Liver (tissue), 9 donors: ENCODE results near the gene ATAT1. TPM values are rescaled to one million over a fixed set of nuclear protein-coding genes. Genes with fewer than 3 reads are reported as not detected.
A peak's percentile ranks its signal among the peaks of the same experiment; 100 is the strongest.

ENCODE experiments used
- DNase-seq: peaks from one replicate; pipeline ENCODE4 v3.0.0-alpha.2; 2017; ENCODE audit warnings: low spot score
- H3K27ac ChIP-seq, 2 donors: one replicate each; pipeline ENCODE4 v1.7.0; 2013; ENCODE audit warnings: inconsistent platforms in 2 of 2, low read length in 2 of 2, control low read depth in 1 of 2, low read depth in 1 of 2, mild to moderate bottlenecking in 1 of 2
- H3K27me3 ChIP-seq, 4 donors: one replicate each; pipeline versions ENCODE4 v1.6.1 to v1.7.0; 2013; ENCODE audit warnings: low read length in 3 of 4, inconsistent platforms in 1 of 4, mild to moderate bottlenecking in 1 of 4, moderate library complexity in 1 of 4; ENCODE audit not compliant: control insufficient read depth in 4 of 4, insufficient read depth in 4 of 4
- H3K36me3 ChIP-seq, 4 donors: one replicate each; pipeline versions ENCODE4 v1.6.1 to v1.7.0; 2013; ENCODE audit warnings: low read length in 3 of 4, mild to moderate bottlenecking in 3 of 4, low read depth in 1 of 4, moderate library complexity in 1 of 4; ENCODE audit not compliant: control insufficient read depth in 4 of 4, insufficient read depth in 3 of 4
- H3K4me1 ChIP-seq, 4 donors: one replicate each; pipeline versions ENCODE4 v1.6.1 to v1.7.0; 2013; ENCODE audit warnings: low read length in 3 of 4, mild to moderate bottlenecking in 3 of 4, moderate library complexity in 1 of 4; ENCODE audit not compliant: control insufficient read depth in 4 of 4, insufficient read depth in 4 of 4
- H3K4me3 ChIP-seq, 3 donors: one replicate each; pipeline versions ENCODE4 v1.6.1 to v1.7.0; 2013; ENCODE audit warnings: low read length in 3 of 3, control low read depth in 1 of 3, low read depth in 1 of 3, mild to moderate bottlenecking in 1 of 3
- H3K9ac ChIP-seq, 2 donors: one replicate each; pipeline ENCODE4 v1.7.0; 2013; ENCODE audit warnings: low read length in 2 of 2, mild to moderate bottlenecking in 2 of 2, moderate library complexity in 2 of 2, control low read depth in 1 of 2, low read depth in 1 of 2
- H3K9me3 ChIP-seq, 4 donors: one replicate each; pipeline versions ENCODE4 v1.6.1 to v1.7.0; 2013; ENCODE audit warnings: low read length in 3 of 4; ENCODE audit not compliant: control insufficient read depth in 4 of 4
- EGR1 ChIP-seq, 2 donors: IDR thresholded peaks; 2 replicates each; pipeline ENCODE4 v1.6.1; 2016 to 2018; ENCODE audit warnings: antibody characterized with exemption in 2 of 2, low read depth in 2 of 2
- FOXA1 ChIP-seq: IDR thresholded peaks from 2 replicates; pipeline ENCODE4 v1.6.1; 2016; ENCODE audit warnings: antibody characterized with exemption
- FOXA2 ChIP-seq: IDR thresholded peaks from 2 replicates; pipeline ENCODE4 v1.6.1; 2016; ENCODE audit warnings: antibody characterized with exemption
- GABPA ChIP-seq, 2 donors: IDR thresholded peaks in 1 of 2; conservative IDR thresholded peaks in 1 of 2; 2 replicates each; pipeline ENCODE4 v1.6.1; 2016; ENCODE audit warnings: antibody characterized with exemption in 2 of 2, mild to moderate bottlenecking in 1 of 2, moderate library complexity in 1 of 2
- HNF4A ChIP-seq, 2 donors: conservative IDR thresholded peaks; 2 replicates each; pipeline ENCODE4 v1.6.1; 2016; ENCODE audit warnings: antibody characterized with exemption in 2 of 2, mild to moderate bottlenecking in 2 of 2
- HNF4G ChIP-seq: IDR thresholded peaks from 2 replicates; pipeline ENCODE4 v1.6.1; 2016; ENCODE audit warnings: antibody characterized with exemption
- JUND ChIP-seq, 2 donors: IDR thresholded peaks; 2 replicates each; pipeline ENCODE4 v1.6.1; 2016; ENCODE audit warnings: antibody characterized with exemption in 2 of 2
- NR2F2 ChIP-seq: IDR thresholded peaks from 2 replicates; pipeline ENCODE4 v1.6.1; 2016; ENCODE audit warnings: antibody characterized with exemption
- RAD21 ChIP-seq, 2 donors: IDR thresholded peaks; 2 replicates each; pipeline ENCODE4 v1.6.1; 2016; ENCODE audit warnings: antibody characterized with exemption in 2 of 2, mild to moderate bottlenecking in 2 of 2
- RXRA ChIP-seq, 2 donors: IDR thresholded peaks; 2 replicates each; pipeline ENCODE4 v1.6.1; 2017 to 2018; ENCODE audit warnings: antibody characterized with exemption in 2 of 2, mild to moderate bottlenecking in 1 of 2
- SP1 ChIP-seq: IDR thresholded peaks from 2 replicates; pipeline ENCODE4 v1.6.1; 2018; ENCODE audit warnings: antibody characterized with exemption, mild to moderate bottlenecking
- TAF1 ChIP-seq: conservative IDR thresholded peaks from 2 replicates; pipeline ENCODE4 v1.6.1; 2016; ENCODE audit warnings: antibody characterized with exemption, mild to moderate bottlenecking
- YY1 ChIP-seq: IDR thresholded peaks from 2 replicates; pipeline ENCODE4 v1.6.1; 2016; ENCODE audit warnings: antibody characterized with exemption, mild to moderate bottlenecking
- WGBS: extraction: QIAGEN DNeasy Blood & Tissue Kit; methylation state at CpG from one replicate; pipeline ENCODE4 v1.1.7; 2013; 5-methylcytosine and 5-hydroxymethylcytosine counted together
- polyA plus RNA-seq, 2 donors: library from polyadenylated mRNA; stranded (reverse) in 1 of 2; unstranded in 1 of 2; fragments of 200-250 nt in 1 of 2; fragments of >200 nt in 1 of 2; fragmentation: Nextera tagmentation in 1 of 2; extraction: Ambion mirVana in 1 of 2; gene quantifications; one replicate each; pipeline versions ENCODE4 v1.2.1 to v1.2.3, GENCODE V29; 2013 to 2015
- total RNA-seq, 2 donors: library from RNA; depleted of rRNA; stranded (reverse); fragments of >200 nt; gene quantifications; one replicate each; pipeline ENCODE4 v1.2.3, GENCODE V29; 2014
- TF ChIP-seq, protein P1 (sequence below): IDR thresholded peaks from 2 replicates; pipeline ENCODE4 v1.6.1; 2016; ENCODE audit warnings: antibody characterized with exemption
- TF ChIP-seq, protein P2 (sequence below): fragments of 150-350 bp; IDR thresholded peaks from 2 replicates; pipeline ENCODE4 v1.5.1; 2017; ENCODE audit warnings: improper control_type of control experiment, low read depth, low read length; ENCODE audit not compliant: missing input control
- TF ChIP-seq, protein P3 (sequence below): IDR thresholded peaks from 2 replicates; pipeline ENCODE4 v1.6.1; 2016; ENCODE audit warnings: antibody characterized with exemption
- TF ChIP-seq, protein P4 (sequence below): IDR thresholded peaks from 2 replicates; pipeline ENCODE4 v1.6.1; 2016; ENCODE audit warnings: antibody characterized with exemption, mild to moderate bottlenecking
- TF ChIP-seq, protein P5 (sequence below): IDR thresholded peaks from 2 replicates; pipeline ENCODE4 v1.6.1; 2016; ENCODE audit warnings: antibody characterized with exemption
- donor health status: healthy.
- donor health status: healthy.
- donor health status: healthy.
- donor health status: healthy.
- donor health status: healthy.

The ATAT1 gene
- total and polyA plus RNA-seq, 4 donors = 2.1 to 5.4 (median 3.0) TPM

DNA sequence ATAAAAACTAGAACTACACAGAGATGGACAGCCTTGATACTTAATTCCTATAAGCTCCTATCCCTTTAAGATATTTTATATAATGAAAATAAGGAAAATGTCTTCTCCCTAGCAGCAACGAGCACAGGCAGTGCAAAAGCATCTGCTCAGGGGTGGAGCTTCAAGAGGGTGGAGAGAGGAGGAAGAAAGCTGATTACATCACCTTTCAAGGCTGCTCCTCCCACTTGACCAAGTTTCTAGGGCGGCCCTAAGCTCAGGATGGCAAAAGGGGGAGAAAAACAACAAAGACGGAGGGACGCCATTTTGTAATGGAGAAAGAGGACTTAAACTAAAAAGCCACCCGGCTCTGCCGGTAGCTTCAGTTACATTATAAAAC is 11.8 kb upstream of the ATAT1 start:
- DNase-seq = peak; percentile 82
- under 1% methylated on average over 6 of the region's 6 CpGs for WGBS
- H3K27ac ChIP-seq = peak overlapping the region; percentile 83 to 92
- H3K4me3 ChIP-seq = peak overlapping the region; percentile 14 to 96 (median 90)
- TF ChIP-seq FOXA1 (no peak), RAD21 (IDR thresholded peaks at IDR 0.05) (peak in 1 of 2 donors; percentile 30), HNF4G (no peak), EGR1 (IDR thresholded peaks at IDR 0.05; ENCODE audit: low read depth in 2 of 2) (peak in 1 of 2 donors; percentile 27), JUND (IDR thresholded peaks at IDR 0.05) (peak; percentile 13 to 86), GABPA (IDR thresholded peaks at IDR 0.05 in 1 of 2, conservative IDR thresholded peaks at IDR 0.05 in 1 of 2) (peak in 1 of 2 donors; percentile 69), SP1 (peak; percentile 28), YY1 (peak; percentile 99), TAF1 (peak; percentile 96), RXRA (IDR thresholded peaks at IDR 0.05) (no peak), NR2F2 (no peak), HNF4A (conservative IDR thresholded peaks at IDR 0.05) (peak in 1 of 2 donors; percentile 29), FOXA2 (no peak)
- TF ChIP-seq, protein P1, sequence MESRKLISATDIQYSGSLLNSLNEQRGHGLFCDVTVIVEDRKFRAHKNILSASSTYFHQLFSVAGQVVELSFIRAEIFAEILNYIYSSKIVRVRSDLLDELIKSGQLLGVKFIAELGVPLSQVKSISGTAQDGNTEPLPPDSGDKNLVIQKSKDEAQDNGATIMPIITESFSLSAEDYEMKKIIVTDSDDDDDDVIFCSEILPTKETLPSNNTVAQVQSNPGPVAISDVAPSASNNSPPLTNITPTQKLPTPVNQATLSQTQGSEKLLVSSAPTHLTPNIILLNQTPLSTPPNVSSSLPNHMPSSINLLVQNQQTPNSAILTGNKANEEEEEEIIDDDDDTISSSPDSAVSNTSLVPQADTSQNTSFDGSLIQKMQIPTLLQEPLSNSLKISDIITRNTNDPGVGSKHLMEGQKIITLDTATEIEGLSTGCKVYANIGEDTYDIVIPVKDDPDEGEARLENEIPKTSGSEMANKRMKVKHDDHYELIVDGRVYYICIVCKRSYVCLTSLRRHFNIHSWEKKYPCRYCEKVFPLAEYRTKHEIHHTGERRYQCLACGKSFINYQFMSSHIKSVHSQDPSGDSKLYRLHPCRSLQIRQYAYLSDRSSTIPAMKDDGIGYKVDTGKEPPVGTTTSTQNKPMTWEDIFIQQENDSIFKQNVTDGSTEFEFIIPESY = no peak
- TF ChIP-seq, protein P2, sequence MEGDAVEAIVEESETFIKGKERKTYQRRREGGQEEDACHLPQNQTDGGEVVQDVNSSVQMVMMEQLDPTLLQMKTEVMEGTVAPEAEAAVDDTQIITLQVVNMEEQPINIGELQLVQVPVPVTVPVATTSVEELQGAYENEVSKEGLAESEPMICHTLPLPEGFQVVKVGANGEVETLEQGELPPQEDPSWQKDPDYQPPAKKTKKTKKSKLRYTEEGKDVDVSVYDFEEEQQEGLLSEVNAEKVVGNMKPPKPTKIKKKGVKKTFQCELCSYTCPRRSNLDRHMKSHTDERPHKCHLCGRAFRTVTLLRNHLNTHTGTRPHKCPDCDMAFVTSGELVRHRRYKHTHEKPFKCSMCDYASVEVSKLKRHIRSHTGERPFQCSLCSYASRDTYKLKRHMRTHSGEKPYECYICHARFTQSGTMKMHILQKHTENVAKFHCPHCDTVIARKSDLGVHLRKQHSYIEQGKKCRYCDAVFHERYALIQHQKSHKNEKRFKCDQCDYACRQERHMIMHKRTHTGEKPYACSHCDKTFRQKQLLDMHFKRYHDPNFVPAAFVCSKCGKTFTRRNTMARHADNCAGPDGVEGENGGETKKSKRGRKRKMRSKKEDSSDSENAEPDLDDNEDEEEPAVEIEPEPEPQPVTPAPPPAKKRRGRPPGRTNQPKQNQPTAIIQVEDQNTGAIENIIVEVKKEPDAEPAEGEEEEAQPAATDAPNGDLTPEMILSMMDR = no peak
- TF ChIP-seq, protein P3, sequence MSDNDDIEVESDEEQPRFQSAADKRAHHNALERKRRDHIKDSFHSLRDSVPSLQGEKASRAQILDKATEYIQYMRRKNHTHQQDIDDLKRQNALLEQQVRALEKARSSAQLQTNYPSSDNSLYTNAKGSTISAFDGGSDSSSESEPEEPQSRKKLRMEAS = peak; percentile 54
- TF ChIP-seq, protein P4, sequence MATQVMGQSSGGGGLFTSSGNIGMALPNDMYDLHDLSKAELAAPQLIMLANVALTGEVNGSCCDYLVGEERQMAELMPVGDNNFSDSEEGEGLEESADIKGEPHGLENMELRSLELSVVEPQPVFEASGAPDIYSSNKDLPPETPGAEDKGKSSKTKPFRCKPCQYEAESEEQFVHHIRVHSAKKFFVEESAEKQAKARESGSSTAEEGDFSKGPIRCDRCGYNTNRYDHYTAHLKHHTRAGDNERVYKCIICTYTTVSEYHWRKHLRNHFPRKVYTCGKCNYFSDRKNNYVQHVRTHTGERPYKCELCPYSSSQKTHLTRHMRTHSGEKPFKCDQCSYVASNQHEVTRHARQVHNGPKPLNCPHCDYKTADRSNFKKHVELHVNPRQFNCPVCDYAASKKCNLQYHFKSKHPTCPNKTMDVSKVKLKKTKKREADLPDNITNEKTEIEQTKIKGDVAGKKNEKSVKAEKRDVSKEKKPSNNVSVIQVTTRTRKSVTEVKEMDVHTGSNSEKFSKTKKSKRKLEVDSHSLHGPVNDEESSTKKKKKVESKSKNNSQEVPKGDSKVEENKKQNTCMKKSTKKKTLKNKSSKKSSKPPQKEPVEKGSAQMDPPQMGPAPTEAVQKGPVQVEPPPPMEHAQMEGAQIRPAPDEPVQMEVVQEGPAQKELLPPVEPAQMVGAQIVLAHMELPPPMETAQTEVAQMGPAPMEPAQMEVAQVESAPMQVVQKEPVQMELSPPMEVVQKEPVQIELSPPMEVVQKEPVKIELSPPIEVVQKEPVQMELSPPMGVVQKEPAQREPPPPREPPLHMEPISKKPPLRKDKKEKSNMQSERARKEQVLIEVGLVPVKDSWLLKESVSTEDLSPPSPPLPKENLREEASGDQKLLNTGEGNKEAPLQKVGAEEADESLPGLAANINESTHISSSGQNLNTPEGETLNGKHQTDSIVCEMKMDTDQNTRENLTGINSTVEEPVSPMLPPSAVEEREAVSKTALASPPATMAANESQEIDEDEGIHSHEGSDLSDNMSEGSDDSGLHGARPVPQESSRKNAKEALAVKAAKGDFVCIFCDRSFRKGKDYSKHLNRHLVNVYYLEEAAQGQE = peak; percentile 73
- TF ChIP-seq, protein P5, sequence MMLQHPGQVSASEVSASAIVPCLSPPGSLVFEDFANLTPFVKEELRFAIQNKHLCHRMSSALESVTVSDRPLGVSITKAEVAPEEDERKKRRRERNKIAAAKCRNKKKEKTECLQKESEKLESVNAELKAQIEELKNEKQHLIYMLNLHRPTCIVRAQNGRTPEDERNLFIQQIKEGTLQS = peak; percentile 86
- H3K9me3 ChIP-seq = no peaks in the 10 kb centered on the region
- H3K27me3 ChIP-seq = no peaks in the 10 kb centered on the region
- H3K4me1 ChIP-seq = peaks cover 2 to 23% (median 14%) of the 10 kb centered on the region in 4 donors
- H3K9ac ChIP-seq = peak overlapping the region; percentile 99 to 100
- H3K36me3 ChIP-seq = peaks cover 3 to 10% (median 8%) of the 10 kb centered on the region in 4 donors
